ENCODE results near the gene INTS1.

INTS1 gene

GRCh38 chr7:1544178-1544895 lies 40.1 kb upstream of the INTS1 start:
- H3K9ac ChIP-seq (ENCODE audit: insufficient read length) = no peak overlapping the region

DNA sequence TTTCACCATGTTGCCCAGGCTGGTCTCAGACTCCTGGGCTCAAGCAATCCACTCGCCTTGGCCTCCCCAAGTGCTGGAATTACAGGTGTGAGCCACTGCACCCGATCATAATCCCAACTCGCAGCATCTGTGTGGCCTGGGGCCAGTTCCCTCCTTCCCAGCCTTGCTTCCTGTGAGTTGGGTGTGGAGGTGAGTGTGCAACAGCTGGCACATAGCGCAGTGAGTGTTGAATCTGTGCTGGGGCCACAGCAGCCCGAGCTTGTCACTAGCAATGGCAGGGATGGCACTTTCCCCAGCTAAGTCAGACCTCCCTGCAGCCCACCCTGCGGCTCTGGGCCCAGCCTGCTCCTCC lies 39.6 kb upstream of the INTS1 start:
- no peak overlapping the region for H3K9ac ChIP-seq (ENCODE audit: insufficient read length)
- H3K36me3 ChIP-seq (ENCODE audit: insufficient read depth, low read length) = no peaks in the 10 kb centered on the region; the same call in 1 of the 2 replicates
- TF ChIP-seq FOXP2 (optimal IDR thresholded peaks at IDR 0.05; ENCODE audit: control extremely low read depth, extremely low read length, insufficient read depth) (no peak), POLR2AphosphoS5 (IDR thresholded peaks at IDR 0.05; ENCODE audit: borderline replicate concordance, low read depth, low read length) (no peak), EZH2 (IDR thresholded peaks at IDR 0.05) (no peak)
- no peak overlapping the region for H3K27ac ChIP-seq
- no peaks in the 10 kb centered on the region for H3K9me3 ChIP-seq (ENCODE audit: low read depth, low read length)
- no peak for DNase-seq (ENCODE audit: low read depth, low spot score)
- no peak overlapping the region for H3K4me3 ChIP-seq

More at GRCh38 chr7:1544178-1544895, 40.1 kb upstream of the INTS1 start:
- Histone ChIP-seq H3K27ac (no peak overlapping the region), H3K9me3 (ENCODE audit: low read depth, low read length) (no peaks in the 10 kb centered on the region), H3K36me3 (ENCODE audit: insufficient read depth, low read length) (no peaks in the 10 kb centered on the region; the same call in 1 of the 2 replicates), H3K4me3 (no peak overlapping the region)
- TF ChIP-seq FOXP2 (optimal IDR thresholded peaks at IDR 0.05; ENCODE audit: control extremely low read depth, extremely low read length, insufficient read depth) (no peak), POLR2AphosphoS5 (IDR thresholded peaks at IDR 0.05; ENCODE audit: borderline replicate concordance, low read depth, low read length) (no peak), EZH2 (IDR thresholded peaks at IDR 0.05) (no peak)
- DNase-seq (ENCODE audit: low read depth, low spot score) = no peak

- TF ChIP-seq EZH2 (IDR thresholded peaks at IDR 0.05) = no peak
- no peak for TF ChIP-seq FOXP2 (optimal IDR thresholded peaks at IDR 0.05; ENCODE audit: control extremely low read depth, extremely low read length, insufficient read depth)
- no peak for TF ChIP-seq POLR2AphosphoS5 (IDR thresholded peaks at IDR 0.05; ENCODE audit: borderline replicate concordance, low read depth, low read length)
- no peak for DNase-seq (ENCODE audit: low read depth, low spot score)
- H3K9ac ChIP-seq (ENCODE audit: insufficient read length) = no peak overlapping the region
- H3K4me3 ChIP-seq = no peak overlapping the region
- no peak overlapping the region for H3K27ac ChIP-seq
- H3K36me3 ChIP-seq (ENCODE audit: insufficient read depth, low read length) = no peaks in the 10 kb centered on the region; the same call in 1 of the 2 replicates
- no peaks in the 10 kb centered on the region for H3K9me3 ChIP-seq (ENCODE audit: low read depth, low read length)
Measured at GRCh38 chr7:1542841-1543747, 38.9 kb upstream of the INTS1 start.

- Histone ChIP-seq H3K4me3 (no peak overlapping the region), H3K36me3 (ENCODE audit: insufficient read depth, low read length) (no peaks in the 10 kb centered on the region; the same call in 1 of the 2 replicates), H3K9me3 (ENCODE audit: low read depth, low read length) (no peaks in the 10 kb centered on the region), H3K9ac (ENCODE audit: insufficient read length) (no peak overlapping the region), H3K27ac (no peak overlapping the region)
- DNase-seq (ENCODE audit: low read depth, low spot score) = no peak
- TF ChIP-seq FOXP2 (optimal IDR thresholded peaks at IDR 0.05; ENCODE audit: control extremely low read depth, extremely low read length, insufficient read depth) (no peak), POLR2AphosphoS5 (IDR thresholded peaks at IDR 0.05; ENCODE audit: borderline replicate concordance, low read depth, low read length) (no peak), EZH2 (IDR thresholded peaks at IDR 0.05) (no peak)
Measured at GRCh38 chr7:1542329-1542728, 38.1 kb upstream of the INTS1 start.

DNA sequence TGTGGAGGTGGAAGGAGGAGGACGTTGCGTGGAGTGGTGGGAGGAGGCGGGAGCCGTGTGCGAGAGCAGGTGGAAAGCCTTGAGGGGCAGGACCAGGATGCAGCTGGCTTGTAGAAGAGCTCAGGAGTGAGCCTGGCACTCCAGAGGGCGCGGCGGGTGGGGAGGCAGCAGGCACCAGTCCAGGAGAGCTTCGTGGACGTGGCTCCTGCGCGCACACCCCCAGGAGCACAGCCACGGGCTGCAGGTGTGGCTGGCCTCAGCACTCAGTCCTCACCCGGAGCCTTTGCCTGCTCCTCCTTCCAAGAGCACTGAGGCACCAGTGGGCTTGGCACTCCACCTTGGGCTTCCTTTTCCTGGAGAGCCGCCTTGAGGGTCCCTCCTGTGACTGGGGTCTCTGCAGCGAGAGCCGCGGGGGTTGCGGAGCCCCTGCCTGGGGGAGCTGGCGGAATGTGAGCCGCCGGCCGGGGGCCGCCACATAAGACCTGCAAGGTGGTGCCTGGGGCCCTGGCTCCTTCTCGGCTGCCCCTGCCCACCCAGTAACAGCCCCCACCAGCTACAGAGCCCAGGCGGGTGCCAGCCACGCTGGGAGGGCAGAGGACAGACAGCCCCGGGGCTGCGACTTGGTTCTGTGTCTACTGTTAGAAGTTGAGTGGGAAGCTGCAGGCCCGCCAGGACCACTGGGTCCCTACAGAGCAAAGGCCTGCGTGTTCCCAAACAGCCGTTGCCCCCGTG lies 37.4 kb upstream of the INTS1 start:
- Histone ChIP-seq H3K4me3 (no peak overlapping the region), H3K27ac (no peak overlapping the region), H3K9ac (ENCODE audit: insufficient read length) (no peak overlapping the region), H3K36me3 (ENCODE audit: insufficient read depth, low read length) (no peaks in the 10 kb centered on the region; the same call in 1 of the 2 replicates), H3K9me3 (ENCODE audit: low read depth, low read length) (no peaks in the 10 kb centered on the region)
- DNase-seq (ENCODE audit: low read depth, low spot score) = no peak
- TF ChIP-seq POLR2AphosphoS5 (IDR thresholded peaks at IDR 0.05; ENCODE audit: borderline replicate concordance, low read depth, low read length) = no peak
- TF ChIP-seq EZH2 (IDR thresholded peaks at IDR 0.05) = no peak
- TF ChIP-seq FOXP2 (optimal IDR thresholded peaks at IDR 0.05; ENCODE audit: control extremely low read depth, extremely low read length, insufficient read depth) = no peak

DNA sequence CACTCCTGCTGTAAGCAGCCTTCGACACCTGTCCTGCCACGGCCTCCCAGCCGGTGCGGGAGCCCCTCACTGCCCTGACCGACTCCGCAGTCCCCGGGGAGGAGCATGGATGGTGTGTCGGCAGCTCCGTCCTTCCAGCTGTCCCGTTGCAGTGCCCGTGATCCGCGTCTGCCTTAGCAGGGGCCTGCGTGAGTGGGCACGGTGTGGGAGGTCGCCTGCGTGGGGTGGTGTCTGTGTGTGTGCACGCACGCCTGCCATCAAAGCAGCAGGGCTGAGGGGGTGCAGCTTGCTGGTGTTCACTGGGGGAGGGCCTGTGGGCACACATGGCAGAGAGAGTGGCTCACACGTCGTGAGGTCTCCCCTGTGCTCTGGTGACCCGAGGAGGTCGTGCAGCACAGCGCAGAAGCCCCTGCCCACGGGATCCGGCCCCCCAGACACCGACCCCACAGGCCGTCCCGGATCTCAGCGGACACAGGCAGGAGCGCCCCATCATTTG lies 36.6 kb upstream of the INTS1 start:
- Histone ChIP-seq H3K9me3 (ENCODE audit: low read depth, low read length) (no peaks in the 10 kb centered on the region), H3K4me3 (no peak overlapping the region), H3K27ac (no peak overlapping the region), H3K36me3 (ENCODE audit: insufficient read depth, low read length) (no peaks in the 10 kb centered on the region; the same call in 1 of the 2 replicates), H3K9ac (ENCODE audit: insufficient read length) (no peak overlapping the region)
- no peak for DNase-seq (ENCODE audit: low read depth, low spot score)
- TF ChIP-seq EZH2 (IDR thresholded peaks at IDR 0.05) (no peak), FOXP2 (optimal IDR thresholded peaks at IDR 0.05; ENCODE audit: control extremely low read depth, extremely low read length, insufficient read depth) (no peak), POLR2AphosphoS5 (IDR thresholded peaks at IDR 0.05; ENCODE audit: borderline replicate concordance, low read depth, low read length) (no peak)

- no peaks in the 10 kb centered on the region; the same call in 1 of the 2 replicates for H3K36me3 ChIP-seq (ENCODE audit: insufficient read depth, low read length)
Measured at GRCh38 chr7:1539882-1540775, 35.9 kb upstream of the INTS1 start.

More at GRCh38 chr7:1539882-1540775, 35.9 kb upstream of the INTS1 start:
- no peak for DNase-seq (ENCODE audit: low read depth, low spot score)
- Histone ChIP-seq H3K4me3 (no peak overlapping the region), H3K27ac (no peak overlapping the region), H3K9me3 (ENCODE audit: low read depth, low read length) (no peaks in the 10 kb centered on the region), H3K9ac (ENCODE audit: insufficient read length) (no peak overlapping the region)
- no peak for TF ChIP-seq FOXP2 (optimal IDR thresholded peaks at IDR 0.05; ENCODE audit: control extremely low read depth, extremely low read length, insufficient read depth)
- no peak for TF ChIP-seq POLR2AphosphoS5 (IDR thresholded peaks at IDR 0.05; ENCODE audit: borderline replicate concordance, low read depth, low read length)
- TF ChIP-seq EZH2 (IDR thresholded peaks at IDR 0.05) = no peak
